Activated CD4-positive, alpha-beta T cell treated with anti-CD3 and anti-CD28 coated beads for 36 hours (primary cell): Measurements from ENCODE around the gene EIF2AK3. TPM values are rescaled to one million over a fixed set of nuclear protein-coding genes. Genes with fewer than 3 reads are reported as not detected.
A peak's percentile ranks its signal among the peaks of the same experiment; 100 is the strongest.
"Not testable (repeated sequence)": the region's sequence is repeated elsewhere in the genome, so short reads cannot be mapped to it uniquely, and the experiment has no call there.

Experiments
- ATAC-seq: fragments of 200-7000 bp; cut with Tn5 transposase; one replicate; pipeline ENCODE4 v1.10.0; 2021; ENCODE audit warnings: mild to moderate bottlenecking, moderate library complexity
- CTCF ChIA-PET: fragments of 350-600 bp; sonication (Branson Sonifier 250); formaldehyde crosslinking; loops from one replicate; lab custom pipeline; 2021; ENCODE audit warnings: antibody characterized with exemption; lab: Charles Lee
- POLR2A ChIA-PET: fragments of 350-600 bp; sonication (Branson Sonifier 250); formaldehyde crosslinking; loops from one replicate; lab custom pipeline; 2021; ENCODE audit warnings: antibody characterized with exemption, inconsistent platforms; lab: Charles Lee
- DNase-seq: peaks from one replicate; pipeline ENCODE4 v3.0.0-alpha.2; 2020
- H3K27ac Mint-ChIP-seq: one replicate; pipeline ENCODE4 v1.8.0; 2021; ENCODE audit warnings: mixed read lengths
- H3K27me3 Mint-ChIP-seq: one replicate; pipeline ENCODE4 v1.8.0; 2021; ENCODE audit warnings: mixed read lengths
- H3K36me3 Mint-ChIP-seq: one replicate; pipeline ENCODE4 v1.8.0; 2021; ENCODE audit warnings: low read depth, mixed read lengths
- H3K4me1 Mint-ChIP-seq: one replicate; pipeline ENCODE4 v1.8.0; 2021; ENCODE audit warnings: mixed read lengths
- H3K4me3 Mint-ChIP-seq: one replicate; pipeline ENCODE4 v1.8.0; 2021; ENCODE audit warnings: mild to moderate bottlenecking, moderate library complexity, mixed read lengths
- H3K9me3 Mint-ChIP-seq: one replicate; pipeline ENCODE4 v1.8.0; 2021; ENCODE audit warnings: low read depth, mixed read lengths
- intact Hi-C, 2 experiments: fragments of 100-400 bp; cut with DNase I in 1 of 2; cut with micrococcal nuclease in 1 of 2; formaldehyde crosslinking; loops; one replicate each; pipeline versions ENCODE4 v1.14.2 to v1.15.1; 2022 to 2024; cut with DNase I, micrococcal nuclease
- total RNA-seq, 2 experiments: library from RNA; stranded (reverse); gene quantifications; one replicate each; pipeline ENCODE4 v1.2.3, GENCODE V29; 2021

EIF2AK3 gene
- total RNA-seq, 2 experiments from 2014 or later: 15.9 to 25.1 TPM

DNA sequence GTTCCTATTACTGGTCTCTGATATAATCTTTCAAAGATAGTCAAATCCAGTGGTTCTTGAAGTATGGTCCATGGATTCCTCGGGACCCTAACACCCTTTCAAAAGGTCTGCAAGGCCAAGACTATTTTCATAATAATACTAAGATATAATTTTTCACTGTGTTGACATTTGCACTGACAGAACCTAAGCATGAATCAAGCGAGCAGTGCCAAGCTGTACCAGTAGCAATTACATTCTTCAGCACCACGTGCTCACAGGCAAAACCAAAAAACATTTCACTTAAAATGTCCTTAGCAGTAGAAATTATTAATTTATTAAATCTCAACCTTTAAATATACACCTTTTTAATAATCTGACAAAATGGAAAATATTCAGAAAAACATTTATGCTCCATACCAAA is 59.1 kb downstream of the EIF2AK3 start:
- ATAC-seq (no peak), DNase-seq (no peak)
- ChIA-PET CTCF (interaction anchor here (1.2 kb wide), 1 partner anchor 13 kb away, joined by 4 read pairs; no protein-coding TSS in a partner anchor), POLR2A (no interaction called here)
- Mint-ChIP-seq H3K36me3 (peaks cover 12% of the 10 kb centered on the region), H3K27ac (no peak overlapping the region), H3K4me3 (no peak overlapping the region), H3K27me3 (no peaks in the 10 kb centered on the region), H3K4me1 (no peaks in the 10 kb centered on the region), H3K9me3 (no peaks in the 10 kb centered on the region)
- intact Hi-C loops: no loop called here

- H3K36me3 Mint-ChIP-seq: peaks cover 6% of the 10 kb centered on the region
- no peak overlapping the region for H3K4me3 Mint-ChIP-seq
- no peak for DNase-seq
- intact Hi-C loops: no loop called here
- ChIA-PET POLR2A (no interaction called here), CTCF (no interaction called here)
- no peak for ATAC-seq
- no peak overlapping the region for H3K27ac Mint-ChIP-seq
- H3K4me1 Mint-ChIP-seq: peaks cover 3% of the 10 kb centered on the region
- no peaks in the 10 kb centered on the region for H3K27me3 Mint-ChIP-seq
- H3K9me3 Mint-ChIP-seq: no peaks in the 10 kb centered on the region
These were observed 62.9 kb downstream of the EIF2AK3 start for GRCh38 chr2:88564402-88564801.

DNA sequence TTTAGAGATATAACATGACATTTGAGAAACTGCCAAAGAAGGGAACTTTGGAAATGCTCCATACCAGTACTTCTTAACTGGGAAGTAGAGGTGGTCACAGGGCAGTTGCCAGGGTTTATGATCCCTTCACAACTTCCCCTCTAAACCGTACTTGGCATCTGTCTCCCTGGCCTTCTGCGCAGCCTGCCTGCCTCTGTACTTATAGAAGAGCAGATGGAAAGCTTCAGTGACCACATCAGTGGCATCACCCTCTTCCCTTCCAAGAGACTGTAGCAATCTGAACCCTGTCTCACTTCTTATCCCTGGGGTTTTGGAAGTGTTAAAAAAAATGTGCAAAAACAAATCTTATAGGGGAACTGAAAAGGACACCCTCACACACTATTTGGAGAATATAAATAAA is 64.1 kb downstream of the EIF2AK3 start:
- no peak overlapping the region for H3K4me3 Mint-ChIP-seq
- intact Hi-C loops: no loop called here
- DNase-seq: no peak
- no peaks in the 10 kb centered on the region for H3K9me3 Mint-ChIP-seq
- CTCF ChIA-PET: no interaction called here
- H3K4me1 Mint-ChIP-seq: peaks cover 3% of the 10 kb centered on the region
- no peaks in the 10 kb centered on the region for H3K27me3 Mint-ChIP-seq
- no peak for ATAC-seq
- H3K36me3 Mint-ChIP-seq: peaks cover 6% of the 10 kb centered on the region
- POLR2A ChIA-PET: no interaction called here
- H3K27ac Mint-ChIP-seq: no peak overlapping the region

DNA sequence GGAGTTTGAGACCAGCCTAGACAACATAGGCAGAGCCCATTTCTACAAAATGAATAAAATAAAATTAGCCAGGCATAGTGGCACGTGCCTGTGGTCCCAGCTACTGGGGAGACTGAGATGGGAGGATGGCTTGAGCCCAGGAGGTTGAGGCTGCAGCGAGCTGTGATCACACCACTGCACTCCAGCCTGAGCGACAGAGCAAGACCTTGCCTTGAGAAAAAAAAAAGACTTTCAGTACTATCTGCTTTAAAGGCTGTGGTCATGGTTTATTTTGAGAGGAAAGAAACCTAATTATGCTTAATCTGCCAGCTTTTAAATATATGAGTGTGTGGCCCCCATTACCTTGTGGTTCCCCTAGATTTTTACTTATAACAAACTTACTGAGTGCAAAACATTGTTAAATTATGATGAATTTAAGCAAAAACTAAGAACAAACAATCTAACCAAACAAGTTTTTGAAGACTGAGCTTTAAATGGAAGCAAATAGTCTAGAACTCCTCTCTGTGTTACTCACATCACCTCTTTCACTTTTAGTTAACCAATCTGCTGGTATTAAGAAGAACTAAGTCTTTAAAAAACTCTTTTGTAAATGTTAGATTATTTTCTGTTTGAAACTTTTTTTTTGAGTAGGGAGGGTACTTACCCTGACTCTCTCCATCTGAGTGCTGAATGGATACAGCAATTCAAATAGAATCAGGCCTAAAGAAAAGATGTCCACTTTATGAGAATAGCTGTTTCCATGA is 65.4 kb downstream of the EIF2AK3 start:
- Mint-ChIP-seq H3K27me3 (no peaks in the 10 kb centered on the region), H3K9me3 (no peaks in the 10 kb centered on the region), H3K4me3 (no peak overlapping the region), H3K36me3 (peaks cover 9% of the 10 kb centered on the region), H3K4me1 (peaks cover 3% of the 10 kb centered on the region), H3K27ac (no peak overlapping the region)
- ATAC-seq: no peak
- intact Hi-C loops: no loop called here
- no peak for DNase-seq
- CTCF ChIA-PET: interaction anchor here (1.2 to 2.0 kb wide), 2 partner anchors 19 to 29 kb away, joined by 3 to 6 read pairs; no protein-coding TSS in a partner anchor
- POLR2A ChIA-PET: no interaction called here

DNA sequence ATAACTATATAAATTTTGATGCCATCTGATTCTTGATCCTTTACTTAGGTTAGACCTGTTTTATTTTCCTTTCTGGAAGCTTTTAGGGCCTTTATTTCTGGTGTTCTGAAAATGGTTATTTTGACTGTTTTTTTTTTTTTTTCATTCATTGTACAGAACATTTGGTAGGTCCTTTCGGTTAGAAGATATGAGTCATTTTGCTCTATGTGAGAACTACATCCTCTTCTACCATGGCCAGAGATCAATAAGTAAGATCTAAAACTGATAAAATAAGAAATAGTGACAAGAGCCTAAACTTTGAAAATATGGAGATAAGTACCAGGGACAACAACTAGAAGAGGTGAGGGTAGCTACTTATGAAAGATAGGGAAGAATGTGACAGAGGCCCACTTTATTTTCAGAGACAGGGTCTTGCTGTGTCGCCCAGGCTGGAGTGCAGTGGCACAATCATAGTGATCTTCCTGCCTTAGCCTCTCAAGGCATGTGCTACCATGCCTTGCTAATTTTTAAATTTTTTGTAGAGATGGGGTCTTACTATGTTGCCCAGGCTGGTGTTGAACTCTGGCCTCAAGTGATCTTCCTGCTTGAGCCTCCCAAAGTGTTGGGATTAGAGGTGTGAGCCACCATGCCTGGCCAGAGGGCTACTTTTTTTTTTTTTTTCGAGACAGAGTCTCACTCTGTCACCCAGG is 66.5 kb downstream of the EIF2AK3 start:
- Mint-ChIP-seq H3K4me1 (peaks cover 3% of the 10 kb centered on the region), H3K4me3 (no peak overlapping the region), H3K27me3 (no peaks in the 10 kb centered on the region), H3K36me3 (peaks cover 11% of the 10 kb centered on the region), H3K27ac (no peak overlapping the region), H3K9me3 (no peaks in the 10 kb centered on the region)
- DNase-seq: no peak
- ATAC-seq: no peak
- CTCF ChIA-PET: interaction anchor here (0.7 to 2.0 kb wide), 2 partner anchors 30 to 103 kb away, joined by 3 to 6 read pairs; no protein-coding TSS in a partner anchor
- POLR2A ChIA-PET: no interaction called here
- intact Hi-C loops: no loop called here

DNA sequence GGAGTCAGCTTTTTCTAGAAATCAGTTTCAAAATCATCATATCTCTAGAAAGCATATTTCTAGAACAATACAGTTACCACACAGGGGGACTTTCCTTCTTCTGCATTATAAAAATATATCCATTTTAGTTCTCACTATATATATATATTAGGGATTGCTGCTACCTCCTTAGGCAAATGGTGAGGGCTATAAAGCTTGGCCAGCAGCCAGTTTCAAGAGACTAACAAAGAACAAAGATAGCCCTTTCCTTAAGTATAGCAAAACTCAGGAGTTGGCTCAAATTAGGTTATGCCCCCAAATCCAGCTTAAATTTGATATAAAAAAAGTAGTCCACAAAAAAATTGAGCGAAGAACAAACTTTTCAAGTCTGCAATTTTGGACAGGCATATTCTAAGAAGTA is 70.0 kb downstream of the EIF2AK3 start:
- H3K36me3 Mint-ChIP-seq: peaks cover 12% of the 10 kb centered on the region
- intact Hi-C loops: no loop called here

GRCh38 chr2:88556026-88556425 is 71.2 kb downstream of the EIF2AK3 start:
- H3K36me3 Mint-ChIP-seq: peaks cover 11% of the 10 kb centered on the region
- ATAC-seq: no peak
- POLR2A ChIA-PET: no interaction called here
- no peaks in the 10 kb centered on the region for H3K9me3 Mint-ChIP-seq
- H3K4me3 Mint-ChIP-seq: no peak overlapping the region
- DNase-seq: no peak
- peaks cover 3% of the 10 kb centered on the region for H3K4me1 Mint-ChIP-seq
- H3K27ac Mint-ChIP-seq: no peak overlapping the region
- CTCF ChIA-PET: interaction anchor here (1.4 to 1.9 kb wide), 3 partner anchors 9 to 34 kb away, joined by 4 to 5 read pairs (median 4); no protein-coding TSS in a partner anchor
- peaks cover 2% of the 10 kb centered on the region for H3K27me3 Mint-ChIP-seq
- intact Hi-C loops: no loop called here

More for the DNA sequence above, 70.0 kb downstream of the EIF2AK3 start:
- H3K4me3 Mint-ChIP-seq: no peak overlapping the region
- peaks cover 3% of the 10 kb centered on the region for H3K4me1 Mint-ChIP-seq
- no peaks in the 10 kb centered on the region for H3K27me3 Mint-ChIP-seq
- no peak overlapping the region for H3K27ac Mint-ChIP-seq
- ATAC-seq (no peak), DNase-seq (no peak)
- ChIA-PET CTCF (interaction anchor here (0.6 to 1.5 kb wide), 5 partner anchors 33 to 473 kb away, joined by 3 to 4 read pairs (median 3); no protein-coding TSS in a partner anchor), POLR2A (interaction anchor here (0.6 kb wide), 1 partner anchor 18 kb away, joined by 3 read pairs; no protein-coding TSS in a partner anchor)
- H3K9me3 Mint-ChIP-seq: no peaks in the 10 kb centered on the region

DNA sequence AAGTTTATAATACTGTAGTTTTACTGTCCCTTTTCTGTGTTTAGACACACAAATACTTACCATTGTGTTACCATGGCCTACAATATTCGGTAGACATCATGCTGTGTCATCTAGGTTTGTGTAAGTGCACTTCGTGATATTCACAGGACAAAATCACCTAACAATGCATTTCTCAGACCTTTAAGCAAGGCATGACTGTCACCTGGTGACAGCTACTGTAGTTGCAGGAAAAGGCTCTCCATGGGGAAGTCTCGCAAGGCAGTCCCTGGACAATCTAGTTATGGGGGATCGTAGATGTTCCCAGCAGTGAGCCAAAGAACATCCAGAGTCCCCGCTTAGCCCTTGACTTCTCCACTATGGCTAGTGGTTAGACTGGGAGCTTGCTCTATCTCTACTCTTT is 73.1 kb downstream of the EIF2AK3 start:
- ATAC-seq (no peak), DNase-seq (no peak)
- Mint-ChIP-seq H3K27me3 (peaks cover 14% of the 10 kb centered on the region), H3K9me3 (no peaks in the 10 kb centered on the region), H3K27ac (no peak overlapping the region), H3K36me3 (peaks cover 6% of the 10 kb centered on the region), H3K4me1 (peaks cover 2% of the 10 kb centered on the region), H3K4me3 (no peak overlapping the region)
- ChIA-PET POLR2A (no interaction called here), CTCF (interaction anchor here (1.6 kb wide), 1 partner anchor 13 kb away, joined by 4 read pairs; no protein-coding TSS in a partner anchor)
- intact Hi-C loops: no loop called here

DNA sequence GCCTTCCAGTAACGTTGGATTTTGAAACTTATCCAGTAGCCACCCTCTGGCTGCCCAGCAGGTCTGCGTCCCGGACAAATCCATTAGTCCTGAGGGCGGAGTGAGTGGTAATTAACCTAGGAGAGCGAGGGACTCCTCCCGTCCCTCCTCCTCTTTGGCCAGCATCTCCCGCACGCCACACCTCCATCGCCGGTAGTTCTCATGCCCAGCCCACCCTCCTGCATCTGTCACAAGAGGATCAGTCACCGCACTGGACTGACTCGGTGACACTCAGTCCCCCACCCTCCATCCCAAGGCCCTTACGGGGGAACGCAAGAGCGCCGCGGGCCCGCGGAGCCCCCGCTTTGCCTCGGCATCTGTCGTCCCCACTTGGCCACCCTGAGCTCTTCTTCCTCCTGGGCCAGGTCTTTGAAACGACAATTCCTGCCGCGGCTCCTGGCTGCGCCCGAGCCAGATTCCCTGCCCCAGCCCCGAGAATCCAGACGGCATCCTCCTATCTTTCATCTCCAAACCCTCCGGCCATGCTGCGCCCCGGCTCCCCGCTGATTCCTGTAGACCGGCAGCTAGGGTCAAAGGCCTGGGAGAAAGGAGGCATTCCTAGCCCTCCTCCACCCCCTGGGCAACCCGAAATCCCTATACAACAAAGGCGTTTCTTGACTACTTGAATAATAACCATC is 77.5 kb downstream of the EIF2AK3 start:
- no peak for ATAC-seq
- Mint-ChIP-seq H3K36me3 (peaks cover 1% of the 10 kb centered on the region), H3K4me3 (no peak overlapping the region), H3K4me1 (peaks cover 2% of the 10 kb centered on the region), H3K9me3 (no peaks in the 10 kb centered on the region), H3K27ac (no peak overlapping the region), H3K27me3 (peaks cover 16% of the 10 kb centered on the region)
- no peak for DNase-seq
- ChIA-PET CTCF (no interaction called here), POLR2A (no interaction called here)
- intact Hi-C loops: no loop called here

DNA sequence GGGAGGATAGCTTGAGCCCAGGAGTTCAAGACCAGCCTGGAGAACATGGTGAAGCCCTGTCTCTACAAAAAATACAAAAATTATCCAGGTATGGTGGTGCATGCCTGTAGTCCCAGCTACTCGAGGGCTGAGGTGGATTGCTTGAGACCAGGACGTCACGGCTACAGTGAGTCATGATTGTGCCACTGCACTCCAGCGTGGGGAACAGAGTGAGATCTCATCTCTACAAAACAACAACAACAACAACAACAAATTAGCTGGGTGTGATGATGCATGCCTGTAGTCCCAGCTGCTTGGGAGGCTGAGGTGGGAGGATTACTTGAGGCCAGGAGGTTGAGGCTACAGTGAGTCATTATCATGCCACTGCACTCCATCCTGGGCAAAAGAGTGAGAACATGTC is 81.0 kb downstream of the EIF2AK3 start:
- POLR2A ChIA-PET, H3K9me3 Mint-ChIP-seq, H3K4me1 Mint-ChIP-seq, H3K27ac Mint-ChIP-seq, intact Hi-C loops, CTCF ChIA-PET, ATAC-seq, H3K36me3 Mint-ChIP-seq, H3K4me3 Mint-ChIP-seq, DNase-seq: not testable (repeated sequence)
- peaks cover 25% of the 10 kb centered on the region for H3K27me3 Mint-ChIP-seq

DNA sequence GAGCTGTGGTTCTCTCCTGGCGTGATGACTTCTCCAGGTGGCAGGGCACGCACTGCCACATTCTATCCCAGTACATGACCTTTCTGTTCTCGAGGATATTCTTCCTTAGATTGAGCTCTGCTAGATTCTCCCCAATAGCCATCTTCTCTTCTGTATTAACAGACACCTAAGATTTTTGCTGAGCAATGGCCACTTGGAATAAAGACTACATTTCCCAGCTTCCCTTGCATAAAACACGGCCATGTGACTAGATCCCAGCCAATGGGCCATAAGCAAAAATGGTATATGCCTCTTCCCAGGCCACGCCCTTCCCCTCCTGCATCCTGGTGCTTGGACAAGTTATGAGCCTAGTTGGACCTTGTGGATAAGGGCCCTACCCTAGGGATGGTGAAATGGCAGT is 82.1 kb downstream of the EIF2AK3 start:
- H3K27me3 Mint-ChIP-seq: peaks cover 23% of the 10 kb centered on the region
- no peaks in the 10 kb centered on the region for H3K36me3 Mint-ChIP-seq
- H3K4me1 Mint-ChIP-seq: peaks cover 2% of the 10 kb centered on the region
- H3K4me3 Mint-ChIP-seq: no peak overlapping the region
- intact Hi-C loops: no loop called here
- CTCF ChIA-PET: interaction anchor here (1.1 kb wide), 1 partner anchor 14 kb away, joined by 3 read pairs; no protein-coding TSS in a partner anchor
- no peaks in the 10 kb centered on the region for H3K9me3 Mint-ChIP-seq
- no peak overlapping the region for H3K27ac Mint-ChIP-seq
- DNase-seq: peak; percentile 13
- peak; percentile 55 for ATAC-seq
- POLR2A ChIA-PET: no interaction called here
